ENCODE measurements around the gene DOK6.

DOK6 gene

GRCh38 chr18:69490813-69491212, 90.1 kb downstream of the DOK6 start:
- no peak overlapping the region for H3K4me3 ChIP-seq (ENCODE audit: extremely low read depth, insufficient read depth, low read length, poor library complexity, severe bottlenecking)
- peaks cover 5% of the 10 kb centered on the region for H3K9me3 ChIP-seq (ENCODE audit: control insufficient read depth, low read length)
- no peak overlapping the region for H3K27ac ChIP-seq (ENCODE audit: low read depth, low read length, severe bottlenecking)
- 60 to 80% methylated on average over 1 to 2 of the region's 4 CpGs for WGBS, 2 experiments (ENCODE audit: insufficient coverage in 2 of 2)
- no peaks in the 10 kb centered on the region for H3K36me3 ChIP-seq (ENCODE audit: control insufficient read depth, insufficient read depth, low read length)
- no peaks in the 10 kb centered on the region for H3K4me1 ChIP-seq (ENCODE audit: control insufficient read depth, insufficient read depth, low read length, poor library complexity, severe bottlenecking)

- Histone ChIP-seq H3K27ac (ENCODE audit: low read depth, low read length, severe bottlenecking) (no peak overlapping the region), H3K9me3 (ENCODE audit: control insufficient read depth, low read length) (peaks cover 5% of the 10 kb centered on the region), H3K4me1 (ENCODE audit: control insufficient read depth, insufficient read depth, low read length, poor library complexity, severe bottlenecking) (no peaks in the 10 kb centered on the region), H3K36me3 (ENCODE audit: control insufficient read depth, insufficient read depth, low read length) (no peaks in the 10 kb centered on the region), H3K4me3 (ENCODE audit: extremely low read depth, insufficient read depth, low read length, poor library complexity, severe bottlenecking) (no peak overlapping the region)
- WGBS, 2 experiments (ENCODE audit: insufficient coverage in 2 of 2) = 100% methylated on average over 1 of the region's 2 CpGs
Observed at GRCh38 chr18:69491576-69491975, 90.9 kb downstream of the DOK6 start.

- H3K27ac ChIP-seq (ENCODE audit: low read depth, low read length, severe bottlenecking) = no peak overlapping the region
- no CpG with 5 or more reads among the region's 2 CpGs for WGBS, 2 experiments (ENCODE audit: insufficient coverage in 2 of 2)
- H3K9me3 ChIP-seq (ENCODE audit: control insufficient read depth, low read length) = peaks cover 5% of the 10 kb centered on the region
- H3K4me3 ChIP-seq (ENCODE audit: extremely low read depth, insufficient read depth, low read length, poor library complexity, severe bottlenecking) = no peak overlapping the region
- H3K4me1 ChIP-seq (ENCODE audit: control insufficient read depth, insufficient read depth, low read length, poor library complexity, severe bottlenecking) = no peaks in the 10 kb centered on the region
- no peaks in the 10 kb centered on the region for H3K36me3 ChIP-seq (ENCODE audit: control insufficient read depth, insufficient read depth, low read length)
Observed at GRCh38 chr18:69492861-69493260, 92.2 kb downstream of the DOK6 start.

GRCh38 chr18:69494841-69495240, 94.2 kb downstream of the DOK6 start:
- Histone ChIP-seq H3K9me3 (ENCODE audit: control insufficient read depth, low read length) (peaks cover 5% of the 10 kb centered on the region), H3K27ac (ENCODE audit: low read depth, low read length, severe bottlenecking) (no peak overlapping the region), H3K4me1 (ENCODE audit: control insufficient read depth, insufficient read depth, low read length, poor library complexity, severe bottlenecking) (no peaks in the 10 kb centered on the region), H3K36me3 (ENCODE audit: control insufficient read depth, insufficient read depth, low read length) (no peaks in the 10 kb centered on the region), H3K4me3 (ENCODE audit: extremely low read depth, insufficient read depth, low read length, poor library complexity, severe bottlenecking) (no peak overlapping the region)
- WGBS, 2 experiments (ENCODE audit: insufficient coverage in 2 of 2) = 95 to 97% methylated on average over 4 of the region's 4 CpGs

GRCh38 chr18:69495338-69495737, 94.7 kb downstream of the DOK6 start:
- no peaks in the 10 kb centered on the region for H3K36me3 ChIP-seq (ENCODE audit: control insufficient read depth, insufficient read depth, low read length)
- H3K4me1 ChIP-seq (ENCODE audit: control insufficient read depth, insufficient read depth, low read length, poor library complexity, severe bottlenecking) = no peaks in the 10 kb centered on the region
- 91 to 100% methylated on average over 3 of the region's 5 CpGs for WGBS, 2 experiments (ENCODE audit: insufficient coverage in 2 of 2)
- no peak overlapping the region for H3K27ac ChIP-seq (ENCODE audit: low read depth, low read length, severe bottlenecking)
- H3K9me3 ChIP-seq (ENCODE audit: control insufficient read depth, low read length) = peaks cover 5% of the 10 kb centered on the region
- H3K4me3 ChIP-seq (ENCODE audit: extremely low read depth, insufficient read depth, low read length, poor library complexity, severe bottlenecking) = no peak overlapping the region

- no peaks in the 10 kb centered on the region for H3K4me1 ChIP-seq (ENCODE audit: control insufficient read depth, insufficient read depth, low read length, poor library complexity, severe bottlenecking)
- no peak overlapping the region for H3K27ac ChIP-seq (ENCODE audit: low read depth, low read length, severe bottlenecking)
- no peaks in the 10 kb centered on the region for H3K36me3 ChIP-seq (ENCODE audit: control insufficient read depth, insufficient read depth, low read length)
- no peak overlapping the region for H3K4me3 ChIP-seq (ENCODE audit: extremely low read depth, insufficient read depth, low read length, poor library complexity, severe bottlenecking)
- 81 to 87% methylated on average over 12 of the region's 20 CpGs for WGBS, 2 experiments (ENCODE audit: insufficient coverage in 2 of 2)
- peaks cover 5% of the 10 kb centered on the region for H3K9me3 ChIP-seq (ENCODE audit: control insufficient read depth, low read length)
Observed at GRCh38 chr18:69495841-69496533, 95.3 kb downstream of the DOK6 start.

- no peaks in the 10 kb centered on the region for H3K4me1 ChIP-seq (ENCODE audit: control insufficient read depth, insufficient read depth, low read length, poor library complexity, severe bottlenecking)
- WGBS, 2 experiments (ENCODE audit: insufficient coverage in 2 of 2) = no CpG with 5 or more reads among the region's 1 CpG
- H3K27ac ChIP-seq (ENCODE audit: low read depth, low read length, severe bottlenecking) = no peak overlapping the region
- H3K9me3 ChIP-seq (ENCODE audit: control insufficient read depth, low read length) = no peaks in the 10 kb centered on the region
- no peaks in the 10 kb centered on the region for H3K36me3 ChIP-seq (ENCODE audit: control insufficient read depth, insufficient read depth, low read length)
- no peak overlapping the region for H3K4me3 ChIP-seq (ENCODE audit: extremely low read depth, insufficient read depth, low read length, poor library complexity, severe bottlenecking)
Observed at GRCh38 chr18:69518989-69519388, 118.3 kb downstream of the DOK6 start.

GRCh38 chr18:69523582-69523981, 122.9 kb downstream of the DOK6 start:
- H3K27ac ChIP-seq (ENCODE audit: low read depth, low read length, severe bottlenecking) = no peak overlapping the region
- H3K36me3 ChIP-seq (ENCODE audit: control insufficient read depth, insufficient read depth, low read length) = no peaks in the 10 kb centered on the region
- WGBS, 2 experiments (ENCODE audit: insufficient coverage in 2 of 2) = 100% methylated on average over 1 of the region's 3 CpGs; no CpG with 5 or more reads in 1 of the 2 experiments
- H3K9me3 ChIP-seq (ENCODE audit: control insufficient read depth, low read length) = no peaks in the 10 kb centered on the region
- H3K4me3 ChIP-seq (ENCODE audit: extremely low read depth, insufficient read depth, low read length, poor library complexity, severe bottlenecking) = no peak overlapping the region
- no peaks in the 10 kb centered on the region for H3K4me1 ChIP-seq (ENCODE audit: control insufficient read depth, insufficient read depth, low read length, poor library complexity, severe bottlenecking)

GRCh38 chr18:69528435-69528834, 127.7 kb downstream of the DOK6 start:
- Histone ChIP-seq H3K9me3 (ENCODE audit: control insufficient read depth, low read length) (no peaks in the 10 kb centered on the region), H3K27ac (ENCODE audit: low read depth, low read length, severe bottlenecking) (no peak overlapping the region), H3K4me3 (ENCODE audit: extremely low read depth, insufficient read depth, low read length, poor library complexity, severe bottlenecking) (no peak overlapping the region), H3K36me3 (ENCODE audit: control insufficient read depth, insufficient read depth, low read length) (no peaks in the 10 kb centered on the region), H3K4me1 (ENCODE audit: control insufficient read depth, insufficient read depth, low read length, poor library complexity, severe bottlenecking) (no peaks in the 10 kb centered on the region)
- WGBS, 2 experiments (ENCODE audit: insufficient coverage in 2 of 2) = 88 to 100% methylated on average over 1 to 3 of the region's 3 CpGs

GRCh38 chr18:69529151-69529550, 128.5 kb downstream of the DOK6 start:
- H3K27ac ChIP-seq (ENCODE audit: low read depth, low read length, severe bottlenecking) = no peak overlapping the region
- no peaks in the 10 kb centered on the region for H3K36me3 ChIP-seq (ENCODE audit: control insufficient read depth, insufficient read depth, low read length)
- WGBS, 2 experiments (ENCODE audit: insufficient coverage in 2 of 2) = 83% methylated on average over 1 of the region's 2 CpGs; no CpG with 5 or more reads in 1 of the 2 experiments
- no peaks in the 10 kb centered on the region for H3K4me1 ChIP-seq (ENCODE audit: control insufficient read depth, insufficient read depth, low read length, poor library complexity, severe bottlenecking)
- H3K9me3 ChIP-seq (ENCODE audit: control insufficient read depth, low read length) = no peaks in the 10 kb centered on the region
- H3K4me3 ChIP-seq (ENCODE audit: extremely low read depth, insufficient read depth, low read length, poor library complexity, severe bottlenecking) = no peak overlapping the region

- 86 to 87% methylated on average over 3 to 5 of the region's 5 CpGs for WGBS, 2 experiments (ENCODE audit: insufficient coverage in 2 of 2)
- Histone ChIP-seq H3K9me3 (ENCODE audit: control insufficient read depth, low read length) (no peaks in the 10 kb centered on the region), H3K4me1 (ENCODE audit: control insufficient read depth, insufficient read depth, low read length, poor library complexity, severe bottlenecking) (no peaks in the 10 kb centered on the region), H3K27ac (ENCODE audit: low read depth, low read length, severe bottlenecking) (no peak overlapping the region), H3K4me3 (ENCODE audit: extremely low read depth, insufficient read depth, low read length, poor library complexity, severe bottlenecking) (no peak overlapping the region), H3K36me3 (ENCODE audit: control insufficient read depth, insufficient read depth, low read length) (no peaks in the 10 kb centered on the region)
Observed at GRCh38 chr18:69531973-69532372, 131.3 kb downstream of the DOK6 start.

All from mesodermal cell (in vitro differentiated cells).